ENCODE measurements around the gene WWC1. TPM values are rescaled to one million over a fixed set of nuclear protein-coding genes. Genes with fewer than 3 reads are reported as not detected.
"Not testable (repeated sequence)": the region's sequence is repeated elsewhere in the genome, so short reads cannot be mapped to it uniquely, and the experiment has no call there.

WWC1 gene
- total RNA-seq, 1 donor from 2014 or later, result 0.52 TPM

DNA sequence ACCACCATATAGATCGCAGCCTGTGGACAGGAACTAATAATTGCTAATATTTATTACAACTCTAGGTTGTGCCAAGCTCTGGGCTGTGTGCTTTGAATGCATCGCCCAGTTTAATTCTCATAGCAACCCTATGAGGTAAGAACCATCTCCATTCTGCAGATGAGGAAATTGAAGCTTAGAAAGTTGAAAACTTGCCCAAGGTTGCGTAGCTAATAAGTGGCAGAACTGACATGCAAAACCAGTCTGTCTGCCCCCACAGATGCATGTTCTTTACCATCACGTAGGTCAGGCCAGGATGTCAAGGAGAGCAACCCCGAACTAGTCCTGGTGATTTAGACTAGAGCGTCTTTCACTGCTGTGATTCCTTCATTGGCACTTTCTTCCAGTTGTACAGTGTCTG is 15.6 kb downstream of the WWC1 start:
- Histone ChIP-seq H3K27ac (ENCODE audit: low read depth, low read length) (no peak overlapping the region), H3K27me3 (ENCODE audit: control insufficient read depth in 3 of 3, insufficient read depth in 3 of 3, low read length in 3 of 3) (no peaks in the 10 kb centered on the region), H3K36me3 (ENCODE audit: control insufficient read depth in 3 of 3, insufficient read depth in 3 of 3, low read length in 3 of 3) (no peaks in the 10 kb centered on the region), H3K9me3 (ENCODE audit: control insufficient read depth in 3 of 3, low read length in 3 of 3) (no peaks in the 10 kb centered on the region), H3K4me3 (ENCODE audit: low read length in 3 of 3) (no peak overlapping the region), H3K9ac (ENCODE audit: low read depth in 1 of 3, low read length in 3 of 3) (no peak overlapping the region), H3K4me1 (ENCODE audit: control insufficient read depth in 3 of 3, insufficient read depth in 3 of 3, low read length in 3 of 3) (no peaks in the 10 kb centered on the region)

DNA sequence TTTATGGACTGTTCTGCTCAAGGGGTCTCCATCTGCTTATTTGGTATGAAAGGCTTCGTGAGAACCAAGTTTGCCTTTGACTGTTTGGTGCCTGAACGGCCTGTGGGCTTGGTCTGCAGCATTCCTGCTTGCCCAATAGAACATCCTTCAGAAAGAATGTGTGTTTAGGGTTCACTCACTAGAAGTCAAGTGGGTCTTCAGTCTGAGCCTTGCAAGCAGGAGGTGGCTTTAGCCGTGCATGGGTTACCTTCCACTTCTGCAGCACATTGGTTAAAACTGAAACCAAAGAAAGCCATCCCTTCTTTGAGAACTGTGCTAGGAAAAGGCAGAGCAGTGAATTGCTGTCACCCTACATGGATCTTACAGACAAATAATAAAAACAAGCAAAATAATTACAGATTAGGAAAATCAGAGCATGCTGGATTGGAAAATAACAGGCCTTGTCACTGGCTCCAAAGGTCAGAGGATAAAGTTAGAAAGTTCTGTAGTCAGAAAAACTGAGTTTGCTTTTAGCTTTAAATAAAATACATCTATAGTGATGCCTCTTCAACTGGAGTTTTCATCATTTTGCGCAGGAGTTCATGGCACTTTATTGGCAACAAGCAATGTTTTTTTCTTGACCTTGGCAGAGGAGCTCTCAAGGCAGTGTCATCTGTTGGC is 16.6 kb downstream of the WWC1 start:
- Histone ChIP-seq H3K4me1 (ENCODE audit: control insufficient read depth in 3 of 3, insufficient read depth in 3 of 3, low read length in 3 of 3) (no peaks in the 10 kb centered on the region), H3K9ac (ENCODE audit: low read depth in 1 of 3, low read length in 3 of 3) (no peak overlapping the region), H3K4me3 (ENCODE audit: low read length in 3 of 3) (no peak overlapping the region), H3K9me3 (ENCODE audit: control insufficient read depth in 3 of 3, low read length in 3 of 3) (no peaks in the 10 kb centered on the region), H3K27ac (ENCODE audit: low read depth, low read length) (no peak overlapping the region), H3K27me3 (ENCODE audit: control insufficient read depth in 3 of 3, insufficient read depth in 3 of 3, low read length in 3 of 3) (no peaks in the 10 kb centered on the region), H3K36me3 (ENCODE audit: control insufficient read depth in 3 of 3, insufficient read depth in 3 of 3, low read length in 3 of 3) (no peaks in the 10 kb centered on the region)

DNA sequence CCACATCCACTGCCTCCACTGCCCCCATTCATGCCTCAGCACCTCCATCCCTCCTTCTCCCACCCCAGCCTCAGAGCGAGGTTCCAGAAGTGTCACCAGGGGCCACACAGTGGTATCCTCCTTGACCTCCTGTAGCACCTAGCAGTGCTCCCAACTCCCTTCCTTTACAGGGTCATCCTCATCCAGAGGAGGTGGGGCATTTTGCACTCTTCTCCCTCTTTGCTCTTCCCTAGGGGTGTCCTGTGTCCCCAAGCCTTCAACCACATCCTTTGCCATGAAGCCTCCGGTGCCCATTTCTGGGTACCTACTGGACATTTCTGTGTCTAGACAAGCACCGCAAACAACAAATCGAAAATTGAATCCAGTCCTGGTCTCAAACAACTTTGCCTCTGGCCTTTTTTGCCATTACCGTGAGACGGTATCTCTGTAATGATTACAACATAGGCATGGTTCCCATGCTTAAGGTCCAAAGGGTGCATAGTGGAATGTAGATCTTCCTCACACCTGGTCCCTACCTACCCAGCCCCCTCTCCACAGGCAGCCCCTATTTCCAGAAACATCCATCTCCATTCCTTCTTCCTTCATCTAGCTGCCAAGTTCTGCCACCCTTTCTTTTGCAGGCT is 17.6 kb downstream of the WWC1 start:
- H3K27ac ChIP-seq (ENCODE audit: low read depth, low read length), result no peak overlapping the region
- no peak overlapping the region for H3K4me3 ChIP-seq (ENCODE audit: low read length in 3 of 3)
- H3K9me3 ChIP-seq (ENCODE audit: control insufficient read depth in 3 of 3, low read length in 3 of 3), result no peaks in the 10 kb centered on the region
- H3K36me3 ChIP-seq (ENCODE audit: control insufficient read depth in 3 of 3, insufficient read depth in 3 of 3, low read length in 3 of 3), result no peaks in the 10 kb centered on the region
- H3K9ac ChIP-seq (ENCODE audit: low read depth in 1 of 3, low read length in 3 of 3), result no peak overlapping the region
- no peaks in the 10 kb centered on the region for H3K4me1 ChIP-seq (ENCODE audit: control insufficient read depth in 3 of 3, insufficient read depth in 3 of 3, low read length in 3 of 3)
- no peaks in the 10 kb centered on the region for H3K27me3 ChIP-seq (ENCODE audit: control insufficient read depth in 3 of 3, insufficient read depth in 3 of 3, low read length in 3 of 3)

DNA sequence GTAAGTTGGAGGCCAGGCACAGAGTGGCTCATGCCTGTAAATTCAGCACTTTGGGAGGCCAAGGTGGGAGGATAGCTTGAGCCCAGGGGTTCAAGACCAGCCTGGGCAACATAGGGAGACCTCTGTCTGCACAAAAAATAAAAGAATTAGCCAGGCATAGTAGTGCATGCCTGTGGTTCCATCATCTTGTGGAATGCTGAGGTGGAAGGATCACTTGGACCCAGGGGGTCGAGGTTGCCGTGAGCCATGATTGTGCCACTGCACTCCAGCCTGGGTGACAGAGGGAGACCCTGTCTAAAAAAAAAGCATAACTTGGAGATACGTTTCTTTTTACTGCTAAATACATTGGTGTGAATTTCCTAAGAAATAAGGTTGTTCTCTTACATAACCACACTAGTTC is 19.1 kb downstream of the WWC1 start:
- H3K27ac ChIP-seq (ENCODE audit: low read depth, low read length); H3K9me3 ChIP-seq (ENCODE audit: control insufficient read depth in 3 of 3, low read length in 3 of 3): not testable (repeated sequence)

DNA sequence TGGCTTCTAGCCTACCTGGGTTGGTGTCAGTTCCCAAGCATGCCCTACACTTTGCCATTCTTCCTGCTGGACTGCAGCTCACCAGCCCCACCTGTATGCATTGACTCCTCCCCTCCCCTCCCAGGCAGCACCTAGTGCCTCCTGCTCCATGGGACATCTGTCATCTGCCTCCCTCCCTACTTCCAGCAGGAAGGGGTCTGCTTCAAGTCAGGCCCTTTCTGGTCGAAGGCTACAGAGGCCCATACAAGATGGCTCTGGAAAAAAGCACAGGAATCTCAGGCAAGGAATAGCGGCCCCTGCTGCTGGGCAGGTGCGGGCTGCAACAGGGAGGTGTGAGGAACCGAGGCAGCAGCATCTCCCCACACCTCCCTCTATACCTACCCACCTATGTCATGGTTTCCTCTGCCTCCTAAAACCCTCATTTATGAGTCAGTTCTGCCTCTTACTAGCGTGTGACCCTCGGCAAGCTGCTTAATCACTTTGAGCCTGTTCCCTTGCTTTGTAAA is 19.7 kb downstream of the WWC1 start:
- Histone ChIP-seq H3K9ac (ENCODE audit: low read depth in 1 of 3, low read length in 3 of 3) (no peak overlapping the region), H3K27me3 (ENCODE audit: control insufficient read depth in 3 of 3, insufficient read depth in 3 of 3, low read length in 3 of 3) (peaks cover 0 to 2% (median 0%) of the 10 kb centered on the region in 3 donors), H3K4me1 (ENCODE audit: control insufficient read depth in 3 of 3, insufficient read depth in 3 of 3, low read length in 3 of 3) (no peaks in the 10 kb centered on the region), H3K27ac (ENCODE audit: low read depth, low read length) (no peak overlapping the region), H3K9me3 (ENCODE audit: control insufficient read depth in 3 of 3, low read length in 3 of 3) (no peaks in the 10 kb centered on the region), H3K36me3 (ENCODE audit: control insufficient read depth in 3 of 3, insufficient read depth in 3 of 3, low read length in 3 of 3) (no peaks in the 10 kb centered on the region), H3K4me3 (ENCODE audit: low read length in 3 of 3) (no peak overlapping the region)

More for the DNA sequence above, 19.1 kb downstream of the WWC1 start:
- H3K4me3 ChIP-seq (ENCODE audit: low read length in 3 of 3); H3K27me3 ChIP-seq (ENCODE audit: control insufficient read depth in 3 of 3, insufficient read depth in 3 of 3, low read length in 3 of 3); H3K4me1 ChIP-seq (ENCODE audit: control insufficient read depth in 3 of 3, insufficient read depth in 3 of 3, low read length in 3 of 3); H3K9ac ChIP-seq (ENCODE audit: low read depth in 1 of 3, low read length in 3 of 3); H3K36me3 ChIP-seq (ENCODE audit: control insufficient read depth in 3 of 3, insufficient read depth in 3 of 3, low read length in 3 of 3): not testable (repeated sequence)

DNA sequence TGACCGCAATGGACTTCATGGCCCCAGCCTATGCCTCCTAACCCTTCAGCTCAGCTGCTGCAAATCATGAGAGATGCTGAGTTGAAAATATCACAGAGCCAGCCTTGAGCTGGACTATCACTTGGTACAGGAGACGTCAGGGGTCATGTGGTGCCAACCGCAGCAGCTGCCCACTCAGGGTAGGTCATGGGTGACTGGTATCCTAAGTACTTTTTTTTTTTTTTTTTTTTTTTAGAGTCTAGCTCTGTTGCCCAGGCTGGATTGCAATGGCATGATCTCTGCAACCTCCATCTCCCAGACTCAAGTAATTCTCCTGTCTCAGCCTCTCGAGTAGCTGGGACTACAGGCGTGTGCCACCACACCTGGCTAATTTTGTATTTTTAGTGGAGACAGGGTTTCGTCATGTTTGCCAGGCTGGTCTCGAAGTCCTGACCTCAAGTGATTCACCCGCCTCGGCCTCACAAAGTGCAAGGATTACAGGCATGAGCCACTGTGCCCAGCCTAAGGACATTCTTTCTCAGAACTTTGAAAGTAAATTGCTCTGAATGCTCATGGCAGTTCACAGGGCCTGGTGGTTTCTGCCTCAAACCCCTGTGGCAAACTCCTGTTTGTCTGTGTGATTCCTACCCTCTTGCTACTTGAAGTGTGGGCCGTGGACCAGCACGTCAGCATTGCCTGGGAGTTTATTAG is 21.3 kb downstream of the WWC1 start:
- Histone ChIP-seq H3K9ac (ENCODE audit: low read depth in 1 of 3, low read length in 3 of 3) (no peak overlapping the region), H3K36me3 (ENCODE audit: control insufficient read depth in 3 of 3, insufficient read depth in 3 of 3, low read length in 3 of 3) (no peaks in the 10 kb centered on the region), H3K27ac (ENCODE audit: low read depth, low read length) (no peak overlapping the region), H3K9me3 (ENCODE audit: control insufficient read depth in 3 of 3, low read length in 3 of 3) (no peaks in the 10 kb centered on the region), H3K4me1 (ENCODE audit: control insufficient read depth in 3 of 3, insufficient read depth in 3 of 3, low read length in 3 of 3) (no peaks in the 10 kb centered on the region), H3K27me3 (ENCODE audit: control insufficient read depth in 3 of 3, insufficient read depth in 3 of 3, low read length in 3 of 3) (peaks cover 0 to 2% (median 0%) of the 10 kb centered on the region in 3 donors), H3K4me3 (ENCODE audit: low read length in 3 of 3) (no peak overlapping the region)

DNA sequence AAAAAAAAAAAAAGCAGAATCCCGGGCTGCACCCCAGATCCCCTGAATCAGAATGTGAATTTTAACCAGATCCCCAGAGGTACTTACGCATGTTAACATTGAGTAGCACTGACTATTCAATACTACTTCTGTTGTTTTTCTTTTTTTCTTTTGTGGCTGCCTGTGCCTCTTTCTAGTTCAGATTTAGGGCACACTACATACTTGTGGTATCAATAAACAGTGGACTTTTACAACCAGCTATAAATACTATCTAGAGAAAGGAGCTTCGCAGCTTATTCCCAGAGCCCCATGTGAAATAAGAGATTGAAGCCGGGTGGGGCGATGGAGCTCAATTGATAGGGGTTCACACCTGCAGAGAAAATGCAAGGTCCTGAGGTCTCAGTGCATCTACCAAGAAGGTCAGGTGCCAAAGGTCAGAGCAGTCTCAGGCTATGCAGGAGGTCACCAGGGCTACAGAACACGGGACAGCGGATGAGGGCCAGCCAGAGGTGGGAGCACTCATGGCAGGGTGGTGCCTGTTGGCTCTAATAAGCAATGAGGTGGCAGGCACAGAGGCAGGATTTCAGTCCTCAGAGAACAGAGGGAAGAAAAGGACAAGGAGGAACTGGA is 22.3 kb downstream of the WWC1 start:
- no peak overlapping the region for H3K27ac ChIP-seq (ENCODE audit: low read depth, low read length)
- H3K27me3 ChIP-seq (ENCODE audit: control insufficient read depth in 3 of 3, insufficient read depth in 3 of 3, low read length in 3 of 3), result peaks cover 0 to 2% (median 0%) of the 10 kb centered on the region in 3 donors
- H3K9me3 ChIP-seq (ENCODE audit: control insufficient read depth in 3 of 3, low read length in 3 of 3), result no peaks in the 10 kb centered on the region
- no peak overlapping the region for H3K4me3 ChIP-seq (ENCODE audit: low read length in 3 of 3)
- no peaks in the 10 kb centered on the region for H3K4me1 ChIP-seq (ENCODE audit: control insufficient read depth in 3 of 3, insufficient read depth in 3 of 3, low read length in 3 of 3)
- no peak overlapping the region for H3K9ac ChIP-seq (ENCODE audit: low read depth in 1 of 3, low read length in 3 of 3)
- no peaks in the 10 kb centered on the region for H3K36me3 ChIP-seq (ENCODE audit: control insufficient read depth in 3 of 3, insufficient read depth in 3 of 3, low read length in 3 of 3)

DNA sequence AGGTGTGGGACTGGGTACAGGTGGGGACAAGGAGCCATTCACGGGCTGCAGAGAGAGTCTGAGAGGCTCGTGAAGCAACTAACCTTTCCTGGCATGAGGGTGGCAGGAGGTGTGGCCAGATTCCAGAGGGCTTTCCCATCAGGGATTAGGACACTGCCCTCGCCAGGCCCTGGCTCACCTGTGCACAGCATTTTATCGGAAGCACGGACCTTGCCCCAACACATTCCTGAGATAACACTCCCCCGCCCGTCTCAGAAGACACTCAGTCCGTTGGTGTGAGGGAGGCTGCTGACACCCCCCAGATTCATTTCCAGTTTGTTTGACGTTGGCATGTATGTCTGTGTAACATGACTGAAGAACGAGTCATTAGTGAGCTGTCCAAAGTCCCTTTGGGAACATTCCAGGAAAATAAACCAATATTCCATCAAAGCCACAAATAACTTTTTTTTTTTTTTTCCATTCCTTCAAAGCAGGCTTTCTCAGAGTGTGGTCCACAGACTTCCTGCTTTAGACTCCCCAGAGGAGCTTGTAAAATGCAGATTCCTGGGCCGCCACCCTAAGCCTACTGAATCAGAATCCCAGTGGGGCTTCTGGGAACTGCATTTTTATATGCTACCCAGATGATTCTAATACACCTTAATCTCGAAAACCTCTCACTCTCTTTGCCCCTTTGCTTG is 23.4 kb downstream of the WWC1 start:
- Histone ChIP-seq H3K27ac (ENCODE audit: low read depth, low read length) (no peak overlapping the region), H3K27me3 (ENCODE audit: control insufficient read depth in 3 of 3, insufficient read depth in 3 of 3, low read length in 3 of 3) (peaks cover 0 to 2% (median 0%) of the 10 kb centered on the region in 3 donors), H3K9me3 (ENCODE audit: control insufficient read depth in 3 of 3, low read length in 3 of 3) (no peaks in the 10 kb centered on the region), H3K4me3 (ENCODE audit: low read length in 3 of 3) (no peak overlapping the region), H3K9ac (ENCODE audit: low read depth in 1 of 3, low read length in 3 of 3) (no peak overlapping the region), H3K36me3 (ENCODE audit: control insufficient read depth in 3 of 3, insufficient read depth in 3 of 3, low read length in 3 of 3) (no peaks in the 10 kb centered on the region), H3K4me1 (ENCODE audit: control insufficient read depth in 3 of 3, insufficient read depth in 3 of 3, low read length in 3 of 3) (no peaks in the 10 kb centered on the region)

DNA sequence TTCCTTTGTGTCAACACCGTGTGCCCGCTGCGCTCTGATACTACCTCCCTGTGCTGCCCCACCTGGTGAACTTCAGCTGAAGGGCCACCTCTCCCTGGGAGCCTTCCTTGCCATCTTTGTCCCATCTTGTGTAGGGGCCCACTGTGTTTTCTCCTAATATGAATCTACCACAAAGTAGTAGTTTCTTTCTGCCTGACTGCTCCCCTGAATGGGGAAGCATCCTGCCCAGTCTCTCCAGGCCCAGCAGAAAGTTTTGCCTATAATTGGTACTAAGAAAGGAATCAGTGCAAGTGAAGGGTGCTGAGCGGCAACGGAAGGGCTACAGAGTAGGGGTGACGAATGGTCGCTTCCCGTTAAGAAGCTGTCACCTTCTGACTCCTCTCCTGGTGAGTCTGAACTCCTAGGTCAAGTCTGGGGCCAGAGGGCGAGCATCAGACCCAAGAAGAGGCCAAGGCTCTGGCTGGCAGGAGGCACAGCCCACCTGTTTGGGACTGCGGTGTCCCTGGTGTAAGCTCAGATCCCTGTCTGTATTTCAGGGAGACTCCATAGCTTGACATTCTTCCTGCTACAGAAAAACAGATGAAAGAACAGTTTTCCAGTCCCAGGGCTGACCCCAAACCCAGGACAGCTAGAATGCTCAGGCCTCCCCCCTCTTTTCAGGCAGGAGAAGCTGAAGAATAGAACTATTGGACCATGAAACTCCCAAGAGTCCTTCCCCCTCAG is 24.1 kb downstream of the WWC1 start:
- Histone ChIP-seq H3K36me3 (ENCODE audit: control insufficient read depth in 3 of 3, insufficient read depth in 3 of 3, low read length in 3 of 3) (no peaks in the 10 kb centered on the region), H3K27me3 (ENCODE audit: control insufficient read depth in 3 of 3, insufficient read depth in 3 of 3, low read length in 3 of 3) (peaks cover 0 to 2% (median 0%) of the 10 kb centered on the region in 3 donors), H3K9ac (ENCODE audit: low read depth in 1 of 3, low read length in 3 of 3) (no peak overlapping the region), H3K27ac (ENCODE audit: low read depth, low read length) (no peak overlapping the region), H3K4me3 (ENCODE audit: low read length in 3 of 3) (no peak overlapping the region), H3K4me1 (ENCODE audit: control insufficient read depth in 3 of 3, insufficient read depth in 3 of 3, low read length in 3 of 3) (no peaks in the 10 kb centered on the region), H3K9me3 (ENCODE audit: control insufficient read depth in 3 of 3, low read length in 3 of 3) (no peaks in the 10 kb centered on the region)

All from skeletal muscle tissue (tissue), 4 donors.